ENCODE data around the gene CACNA1A. TPM values are rescaled to one million over a fixed set of nuclear protein-coding genes. Genes with fewer than 3 reads are reported as not detected.

The CACNA1A gene
- total and polyA plus RNA-seq, 2 experiments from 2014 or later: 3.0 to 8.5 TPM

DNA sequence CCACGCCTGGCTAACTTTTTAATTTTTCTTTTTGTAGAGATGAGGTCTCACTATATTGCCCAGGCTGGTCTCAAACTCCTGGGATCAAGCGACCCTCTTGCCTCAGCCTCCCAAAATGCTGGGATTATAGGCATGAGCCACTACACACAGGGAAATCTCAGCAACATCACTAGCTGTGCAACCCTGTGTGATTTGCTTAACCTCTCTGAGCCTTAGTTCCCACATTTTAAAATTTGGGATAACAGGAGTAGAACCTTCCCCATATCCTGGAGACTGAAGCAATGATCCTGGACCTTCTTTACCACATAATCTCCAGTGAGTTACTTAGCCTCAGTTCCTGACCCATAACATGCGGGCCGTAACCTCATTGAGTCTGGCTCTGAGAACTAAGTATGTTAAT is 217.0 kb downstream of the CACNA1A start:
- H2AFZ ChIP-seq: no peak overlapping the region
- no peak for DNase-seq
- no peak overlapping the region for H3K27ac ChIP-seq
- H3K4me1 ChIP-seq (ENCODE audit: insufficient read depth): no peaks in the 10 kb centered on the region
- H3F3A ChIP-seq (ENCODE audit: insufficient read depth): no peaks in the 10 kb centered on the region
- H3K36me3 ChIP-seq (ENCODE audit: low read depth): no peaks in the 10 kb centered on the region
- no peaks in the 10 kb centered on the region for H3K9me2 ChIP-seq (ENCODE audit: insufficient read depth)
- TF ChIP-seq EZH2 (IDR thresholded peaks at IDR 0.05; ENCODE audit: insufficient read depth, poor library complexity, severe bottlenecking) (no peak), EZH2phosphoT487 (IDR thresholded peaks at IDR 0.05; ENCODE audit: insufficient read depth, low read depth) (no peak)
- no peaks in the 10 kb centered on the region for H3K9me3 ChIP-seq (ENCODE audit: low read depth)
- WGBS, 2 experiments (ENCODE audit: low coverage in 1 of 2, low lambda C conversion rate in 2 of 2, missing lambda C conversion rate in 2 of 2): 73 to 76% methylated on average over 4 of the region's 4 CpGs
- H3K4me2 ChIP-seq (ENCODE audit: unreplicated experiment): no peak overlapping the region
- H3K9ac ChIP-seq: no peak overlapping the region
- in situ Hi-C loops (cut with MboI): no loop called here
- H4K20me1 ChIP-seq (ENCODE audit: insufficient read depth): no peaks in the 10 kb centered on the region
- no peaks in the 10 kb centered on the region for H3K79me2 ChIP-seq (ENCODE audit: insufficient read depth)
- H3K4me3 ChIP-seq: no peak overlapping the region
- no peaks in the 10 kb centered on the region for H3K27me3 ChIP-seq (replicated peaks; ENCODE audit: insufficient read depth)

DNA sequence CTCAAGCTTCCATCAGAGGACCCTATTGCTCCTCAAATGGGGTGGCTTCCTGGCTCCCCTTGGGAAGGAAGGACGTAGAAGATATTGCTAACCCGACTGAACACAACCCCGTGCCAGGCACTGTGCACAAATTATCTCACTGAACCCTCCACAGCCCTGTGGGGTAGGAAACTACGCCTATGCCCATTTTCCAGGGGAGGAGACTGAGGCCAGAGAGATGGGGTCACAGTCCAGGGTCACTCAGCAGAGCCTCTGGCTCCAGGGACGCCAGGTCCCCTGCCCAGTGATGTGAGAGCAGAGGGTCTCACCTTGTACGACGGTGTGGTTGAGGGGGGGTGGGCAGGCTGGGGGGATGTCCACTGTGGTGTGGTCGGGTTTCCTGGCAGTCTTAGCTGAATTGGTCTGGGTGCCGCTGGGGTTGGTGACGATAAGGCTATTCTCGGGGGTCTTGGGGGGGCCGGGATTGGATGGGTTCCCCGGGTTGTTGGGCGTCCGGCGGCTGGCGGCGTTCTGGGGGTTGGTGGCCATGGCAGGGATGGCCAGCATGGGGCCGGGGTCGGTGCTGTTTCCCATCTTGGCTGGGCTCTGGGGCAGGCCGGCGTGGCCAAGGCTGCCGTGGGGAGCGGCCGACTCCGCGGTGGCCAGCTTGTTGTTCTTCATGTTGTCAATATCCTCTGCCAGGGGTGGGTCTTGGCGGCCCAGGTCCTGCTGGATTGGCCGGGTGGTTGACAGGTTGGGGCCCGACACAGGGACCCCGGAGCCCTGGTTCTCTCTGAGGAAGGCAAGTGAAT is 219.9 kb downstream of the CACNA1A start:
- no peak overlapping the region for H2AFZ ChIP-seq
- no peak overlapping the region for H3K27ac ChIP-seq
- H3K9ac ChIP-seq: no peak overlapping the region
- H3K79me2 ChIP-seq (ENCODE audit: insufficient read depth): no peaks in the 10 kb centered on the region
- no peak for DNase-seq
- H3K4me3 ChIP-seq: no peak overlapping the region
- peaks cover 4% of the 10 kb centered on the region; the same call in 1 of the 2 replicates for H3K4me1 ChIP-seq (ENCODE audit: insufficient read depth)
- H3K9me2 ChIP-seq (ENCODE audit: insufficient read depth): no peaks in the 10 kb centered on the region
- H3K9me3 ChIP-seq (ENCODE audit: low read depth): no peaks in the 10 kb centered on the region
- H4K20me1 ChIP-seq (ENCODE audit: insufficient read depth): no peaks in the 10 kb centered on the region
- H3F3A ChIP-seq (ENCODE audit: insufficient read depth): no peaks in the 10 kb centered on the region
- H3K27me3 ChIP-seq (replicated peaks; ENCODE audit: insufficient read depth): no peaks in the 10 kb centered on the region
- H3K36me3 ChIP-seq (ENCODE audit: low read depth): no peaks in the 10 kb centered on the region
- TF ChIP-seq EZH2phosphoT487 (IDR thresholded peaks at IDR 0.05; ENCODE audit: insufficient read depth, low read depth) (no peak), EZH2 (IDR thresholded peaks at IDR 0.05; ENCODE audit: insufficient read depth, poor library complexity, severe bottlenecking) (no peak)
- no peak overlapping the region for H3K4me2 ChIP-seq (ENCODE audit: unreplicated experiment)
- 80% methylated on average over 20 to 31 of the region's 31 CpGs for WGBS, 2 experiments (ENCODE audit: low coverage in 1 of 2, low lambda C conversion rate in 2 of 2, missing lambda C conversion rate in 2 of 2)
- in situ Hi-C loops (cut with MboI): no loop called here

DNA sequence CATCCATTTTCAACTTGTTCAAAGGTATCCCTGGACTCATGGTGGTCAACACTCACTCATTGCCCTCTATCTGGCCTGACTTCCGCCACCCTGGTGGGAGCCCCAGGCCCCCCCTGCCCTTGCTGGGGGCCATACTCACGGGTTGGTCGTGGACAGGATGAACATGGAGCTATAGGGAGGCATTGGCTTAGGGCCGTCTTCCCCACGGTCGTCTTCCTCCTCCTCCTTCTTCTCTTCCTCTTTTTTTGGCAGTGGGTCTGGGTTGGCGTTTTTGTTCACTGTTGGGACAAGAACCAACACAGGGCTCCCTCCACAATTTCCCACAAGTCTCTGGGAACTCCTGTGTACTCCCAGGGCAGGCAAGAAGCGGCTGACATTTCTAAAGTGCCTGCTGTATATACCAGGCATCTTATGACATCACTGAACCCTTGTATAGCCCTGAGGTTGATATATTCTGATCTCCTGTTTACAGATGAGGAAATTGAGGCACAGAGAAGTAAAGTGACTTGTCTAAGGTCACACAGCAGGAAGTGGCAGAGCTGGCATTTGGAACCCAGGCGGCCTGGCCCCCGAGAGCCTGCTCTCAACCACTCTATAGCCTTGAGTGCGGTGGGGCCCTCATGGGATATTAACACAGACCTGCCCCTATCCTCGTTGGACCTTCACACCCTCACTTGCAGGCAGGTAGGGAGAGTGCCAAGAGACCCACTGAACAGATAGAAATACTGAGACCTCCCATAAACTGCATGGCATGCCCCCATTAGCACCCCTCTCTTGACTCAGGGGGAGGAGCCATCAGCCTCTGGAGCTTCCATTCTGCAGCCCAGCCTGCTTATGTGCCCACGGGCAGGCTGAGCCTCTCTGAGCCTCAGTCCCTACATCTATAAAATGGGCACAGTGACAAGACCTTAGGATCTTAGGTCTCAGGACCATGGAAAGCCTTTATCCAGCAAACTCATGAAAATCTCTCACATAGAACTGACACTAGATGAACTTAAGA is 221.1 kb downstream of the CACNA1A start:
- H4K20me1 ChIP-seq (ENCODE audit: insufficient read depth): no peaks in the 10 kb centered on the region
- no peak overlapping the region for H2AFZ ChIP-seq
- H3K4me3 ChIP-seq: no peak overlapping the region
- in situ Hi-C loops (cut with MboI): no loop called here
- no peak overlapping the region for H3K9ac ChIP-seq
- H3K27me3 ChIP-seq (replicated peaks; ENCODE audit: insufficient read depth): no peaks in the 10 kb centered on the region
- H3K4me1 ChIP-seq (ENCODE audit: insufficient read depth): peaks cover 4% of the 10 kb centered on the region; the same call in 1 of the 2 replicates
- H3K27ac ChIP-seq: no peak overlapping the region
- DNase-seq: no peak
- no peaks in the 10 kb centered on the region for H3F3A ChIP-seq (ENCODE audit: insufficient read depth)
- no peaks in the 10 kb centered on the region for H3K9me3 ChIP-seq (ENCODE audit: low read depth)
- H3K9me2 ChIP-seq (ENCODE audit: insufficient read depth): no peaks in the 10 kb centered on the region
- no peaks in the 10 kb centered on the region for H3K79me2 ChIP-seq (ENCODE audit: insufficient read depth)
- no peaks in the 10 kb centered on the region for H3K36me3 ChIP-seq (ENCODE audit: low read depth)
- TF ChIP-seq EZH2phosphoT487 (IDR thresholded peaks at IDR 0.05; ENCODE audit: insufficient read depth, low read depth): no peak
- H3K4me2 ChIP-seq (ENCODE audit: unreplicated experiment): no peak overlapping the region
- WGBS, 2 experiments (ENCODE audit: low coverage in 1 of 2, low lambda C conversion rate in 2 of 2, missing lambda C conversion rate in 2 of 2): 50 to 57% methylated on average over 13 of the region's 13 CpGs

DNA sequence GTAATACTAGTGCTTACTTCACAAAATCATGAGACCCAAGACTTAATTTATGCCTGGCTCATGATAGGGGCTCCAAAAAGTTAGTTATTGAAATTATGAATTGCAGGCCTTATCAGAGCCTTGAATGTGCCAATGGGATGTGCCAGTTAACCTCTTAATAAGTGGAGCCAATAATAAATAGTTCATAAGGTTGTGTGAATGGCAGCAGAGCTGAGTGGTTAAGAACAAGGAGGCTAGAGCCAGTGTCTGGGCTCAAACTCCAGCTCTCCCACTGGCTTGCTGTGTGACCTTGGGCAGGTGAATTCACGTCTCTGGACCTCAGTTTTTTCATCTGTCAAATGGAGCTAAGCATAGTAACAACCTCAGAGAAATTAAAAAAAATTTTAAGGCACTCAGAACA is 222.4 kb downstream of the CACNA1A start:
- Histone ChIP-seq H3K4me3 (no peak overlapping the region), H3K79me2 (ENCODE audit: insufficient read depth) (no peaks in the 10 kb centered on the region), H3K36me3 (ENCODE audit: low read depth) (no peaks in the 10 kb centered on the region), H3K4me1 (ENCODE audit: insufficient read depth) (peaks cover 4% of the 10 kb centered on the region; the same call in 1 of the 2 replicates), H2AFZ (no peak overlapping the region), H3K9me3 (ENCODE audit: low read depth) (no peaks in the 10 kb centered on the region), H3F3A (ENCODE audit: insufficient read depth) (no peaks in the 10 kb centered on the region), H4K20me1 (ENCODE audit: insufficient read depth) (no peaks in the 10 kb centered on the region), H3K27me3 (replicated peaks; ENCODE audit: insufficient read depth) (no peaks in the 10 kb centered on the region), H3K9me2 (ENCODE audit: insufficient read depth) (no peaks in the 10 kb centered on the region), H3K9ac (no peak overlapping the region), H3K27ac (no peak overlapping the region), H3K4me2 (ENCODE audit: unreplicated experiment) (no peak overlapping the region)
- TF ChIP-seq EZH2phosphoT487 (IDR thresholded peaks at IDR 0.05; ENCODE audit: insufficient read depth, low read depth) (no peak), EZH2 (IDR thresholded peaks at IDR 0.05; ENCODE audit: insufficient read depth, poor library complexity, severe bottlenecking) (no peak)
- 8 to 38% methylated on average over 1 of the region's 1 CpG for WGBS, 2 experiments (ENCODE audit: low coverage in 1 of 2, low lambda C conversion rate in 2 of 2, missing lambda C conversion rate in 2 of 2)
- DNase-seq: no peak
- in situ Hi-C loops (cut with MboI): no loop called here

Measured in GM23248 (cell line).